ENCODE data around the gene L3MBTL4. TPM values are rescaled to one million over a fixed set of nuclear protein-coding genes. Genes with fewer than 3 reads are reported as not detected.

Gene L3MBTL4
- total RNA-seq, 4 donors from 2014 or later = 5.6 to 45.7 (median 12.0) TPM

- no peaks in the 10 kb centered on the region for H3K27me3 ChIP-seq
- H3K27ac ChIP-seq = no peak overlapping the region
- no peak overlapping the region for H3K4me3 ChIP-seq
- H3K9me3 ChIP-seq = no peaks in the 10 kb centered on the region
- no peaks in the 10 kb centered on the region for H3K36me3 ChIP-seq
- no peak for DNase-seq
- no peaks in the 10 kb centered on the region for H3K4me1 ChIP-seq
- intact Hi-C loops (cut with DNase I; ENCODE audit: low total_unique reads) = no loop called here
- TF ChIP-seq POLR2A (IDR thresholded peaks at IDR 0.05) (no peak), CTCF (IDR thresholded peaks at IDR 0.05) (no peak)
These were observed 391.9 kb downstream of the L3MBTL4 start for GRCh38 chr18:6022845-6023244.

GRCh38 chr18:6022074-6022444 lies 392.7 kb downstream of the L3MBTL4 start:
- H3K9me3 ChIP-seq = no peaks in the 10 kb centered on the region
- no peak overlapping the region for H3K4me3 ChIP-seq
- H3K27ac ChIP-seq = no peak overlapping the region
- TF ChIP-seq CTCF (IDR thresholded peaks at IDR 0.05) (no peak), POLR2A (IDR thresholded peaks at IDR 0.05) (no peak)
- H3K27me3 ChIP-seq = no peaks in the 10 kb centered on the region
- no peak for DNase-seq
- H3K4me1 ChIP-seq = no peaks in the 10 kb centered on the region
- intact Hi-C loops (cut with DNase I; ENCODE audit: low total_unique reads) = no loop called here
- H3K36me3 ChIP-seq = no peaks in the 10 kb centered on the region

- Histone ChIP-seq H3K4me3 (no peak overlapping the region), H3K4me1 (no peaks in the 10 kb centered on the region), H3K27me3 (no peaks in the 10 kb centered on the region), H3K27ac (no peak overlapping the region), H3K36me3 (no peaks in the 10 kb centered on the region), H3K9me3 (no peaks in the 10 kb centered on the region)
- no peak for DNase-seq
- intact Hi-C loops (cut with DNase I; ENCODE audit: low total_unique reads) = no loop called here
- TF ChIP-seq POLR2A (IDR thresholded peaks at IDR 0.05) (no peak), CTCF (IDR thresholded peaks at IDR 0.05) (no peak)
These were observed 393.2 kb downstream of the L3MBTL4 start for GRCh38 chr18:6021306-6022073.

- Histone ChIP-seq H3K27me3 (no peaks in the 10 kb centered on the region), H3K9me3 (no peaks in the 10 kb centered on the region), H3K36me3 (no peaks in the 10 kb centered on the region), H3K4me3 (no peak overlapping the region), H3K27ac (no peak overlapping the region), H3K4me1 (no peaks in the 10 kb centered on the region)
- TF ChIP-seq POLR2A (IDR thresholded peaks at IDR 0.05) (no peak), CTCF (IDR thresholded peaks at IDR 0.05) (no peak)
- intact Hi-C loops (cut with DNase I; ENCODE audit: low total_unique reads) = no loop called here
- no peak for DNase-seq
These were observed 396.0 kb downstream of the L3MBTL4 start for GRCh38 chr18:6018671-6019070.

- intact Hi-C loops (cut with DNase I; ENCODE audit: low total_unique reads) = no loop called here
- H3K27me3 ChIP-seq = no peaks in the 10 kb centered on the region
- DNase-seq = no peak
- TF ChIP-seq CTCF (IDR thresholded peaks at IDR 0.05) (no peak), POLR2A (IDR thresholded peaks at IDR 0.05) (no peak)
- H3K27ac ChIP-seq = no peak overlapping the region
- H3K4me1 ChIP-seq = no peaks in the 10 kb centered on the region
- no peaks in the 10 kb centered on the region for H3K9me3 ChIP-seq
- no peaks in the 10 kb centered on the region for H3K36me3 ChIP-seq
- no peak overlapping the region for H3K4me3 ChIP-seq
These were observed 397.5 kb downstream of the L3MBTL4 start for GRCh38 chr18:6017171-6017570.
